OCI-LY7 (cell line): ENCODE data around the gene NOXRED1. TPM values are rescaled to one million over a fixed set of nuclear protein-coding genes. Genes with fewer than 3 reads are reported as not detected.
"Not testable (repeated sequence)": the region's sequence is repeated elsewhere in the genome, so short reads cannot be mapped to it uniquely, and the experiment has no call there.

ENCODE experiments used
- BruUV-seq: library from RNA; stranded (reverse); fragments of 400-500 nt; replicated peaks from 2 replicates; lab custom pipeline; 2021; lab: Mats Ljungman, UMichigan
- CTCF ChIA-PET: fragments of 300-600 bp; sonication (Branson Sonifier 250); formaldehyde crosslinking; loops from one replicate; lab custom pipeline; 2022; ENCODE audit warnings: antibody characterized with exemption; ENCODE audit not compliant: unreplicated experiment; lab: Charles Lee
- POLR2A ChIA-PET: fragments of 300-600 bp; sonication (Branson Sonifier 250); formaldehyde crosslinking; loops from one replicate; lab custom pipeline; 2022; ENCODE audit warnings: antibody characterized with exemption; lab: Charles Lee
- DNase-seq: peaks from one replicate; pipeline ENCODE4 v3.0.0-alpha.2; 2015; ENCODE audit warnings: low spot score
- H2AFZ ChIP-seq: fragments of 200-600 bp; sonication (generic), shearing (Covaris generic); 2 replicates; pipeline ENCODE4 v1.6.1; 2014; ENCODE audit warnings: mild to moderate bottlenecking, antibody characterized with exemption, low read length, moderate library complexity
- H3K27ac ChIP-seq: fragments of 200-600 bp; sonication (generic); 2 replicates; pipeline ENCODE4 v1.5.1; 2014; ENCODE audit warnings: mixed run types, low read depth, mild to moderate bottlenecking, moderate library complexity, low read length, inconsistent platforms; ENCODE audit not compliant: poor library complexity, severe bottlenecking
- H3K36me3 ChIP-seq: fragments of 200-600 bp; sonication (generic); 2 replicates; pipeline ENCODE4 v1.6.1; 2014; ENCODE audit warnings: mild to moderate bottlenecking, antibody characterized with exemption, low read length, moderate library complexity, mixed read lengths; ENCODE audit not compliant: insufficient read depth
- H3K4me1 ChIP-seq: fragments of 200-600 bp; sonication (generic); 2 replicates; pipeline ENCODE4 v1.5.1; 2014; ENCODE audit warnings: mild to moderate bottlenecking, low read length; ENCODE audit not compliant: insufficient read depth, poor library complexity, severe bottlenecking
- H3K4me2 ChIP-seq: fragments of 200-600 bp; sonication (generic); 2 replicates; pipeline ENCODE4 v1.6.1; 2014; ENCODE audit warnings: mild to moderate bottlenecking, low read length
- H3K4me3 ChIP-seq: fragments of 200-600 bp; sonication (generic); 2 replicates; pipeline ENCODE4 v1.5.1; 2014; ENCODE audit warnings: mild to moderate bottlenecking, low read depth, low read length; ENCODE audit not compliant: poor library complexity, severe bottlenecking
- H3K79me2 ChIP-seq: fragments of 200-600 bp; sonication (generic); 2 replicates; pipeline ENCODE4 v1.6.1; 2016; ENCODE audit warnings: low read depth, mild to moderate bottlenecking, low read length, moderate library complexity, mixed read lengths; ENCODE audit not compliant: insufficient read depth
- H3K9me2 ChIP-seq: fragments of 200-600 bp; sonication (generic); 2 replicates; pipeline ENCODE4 v1.6.1; 2016; ENCODE audit warnings: mild to moderate bottlenecking, low read length, mixed read lengths; ENCODE audit not compliant: insufficient read depth
- H3K9me3 ChIP-seq: fragments of 200-600 bp; sonication (generic); 2 replicates; pipeline ENCODE4 v1.6.1; 2014; ENCODE audit warnings: mild to moderate bottlenecking, mixed run types, low read length, mixed read lengths
- H4K20me1 ChIP-seq: fragments of 200-600 bp; sonication (generic); 2 replicates; pipeline ENCODE4 v1.6.1; 2014; ENCODE audit warnings: mild to moderate bottlenecking, antibody characterized with exemption, low read length, moderate library complexity, mixed read lengths; ENCODE audit not compliant: insufficient read depth
- CTCF ChIP-seq: fragments of 200-600 bp; sonication (generic); conservative IDR thresholded peaks from 2 replicates; pipeline ENCODE4 v1.5.1; 2014; ENCODE audit warnings: mild to moderate bottlenecking, antibody characterized with exemption, low read length, moderate library complexity, mixed read lengths
- EZH2phosphoT487 ChIP-seq: fragments of 200-600 bp; sonication (generic); IDR thresholded peaks from 2 replicates; pipeline ENCODE4 v1.6.1; 2018; ENCODE audit warnings: low read depth, borderline replicate concordance, mild to moderate bottlenecking, mixed run types, antibody characterized with exemption, low read length, moderate library complexity, mixed read lengths
- intact Hi-C: fragments of 100-400 bp; cut with micrococcal nuclease; formaldehyde crosslinking; loops from one replicate; pipeline ENCODE4 v1.10.0; 2022; ENCODE audit not compliant: unreplicated experiment
- total RNA-seq, 2 experiments: library from RNA; depleted of rRNA in 1 of 2; stranded (reverse); fragments of >200 nt in 1 of 2; shearing (Covaris generic) in 1 of 2; gene quantifications; 2 replicates each; pipeline ENCODE4 v1.2.3, GENCODE V29; 2014 to 2022

The NOXRED1 gene
- total RNA-seq, 2 experiments from 2014 or later = 0.38 to 0.74 TPM

- H2AFZ ChIP-seq = no peak overlapping the region
- TF ChIP-seq CTCF (no peak), EZH2phosphoT487 (no peak)
- H3K27ac ChIP-seq = no peak overlapping the region
- BruUV-seq = no TSS peak
- ChIA-PET CTCF (no interaction called here), POLR2A (no interaction called here)
- H3K9me2 ChIP-seq = no peaks in the 10 kb centered on the region
- no peaks in the 10 kb centered on the region for H3K79me2 ChIP-seq
- H3K4me3 ChIP-seq = no peak overlapping the region
- DNase-seq = no peak
- no peaks in the 10 kb centered on the region for H3K4me1 ChIP-seq
- H4K20me1 ChIP-seq = no peaks in the 10 kb centered on the region
- H3K9me3 ChIP-seq = peaks cover 13% of the 10 kb centered on the region; the same call in 1 of the 2 replicates
- peaks cover 17% of the 10 kb centered on the region for H3K36me3 ChIP-seq
- no peak overlapping the region for H3K4me2 ChIP-seq
- intact Hi-C loops = no loop called here
Observed at GRCh38 chr14:77416836-77417235, 6.5 kb downstream of the NOXRED1 start.

GRCh38 chr14:77416098-77416497, 7.2 kb downstream of the NOXRED1 start:
- H3K9me2 ChIP-seq, H3K79me2 ChIP-seq, H3K4me1 ChIP-seq, H4K20me1 ChIP-seq, H3K4me3 ChIP-seq, CTCF ChIA-PET, POLR2A ChIA-PET, H3K27ac ChIP-seq, H3K4me2 ChIP-seq, DNase-seq, BruUV-seq, intact Hi-C loops, H2AFZ ChIP-seq: not testable (repeated sequence)
- Histone ChIP-seq H3K36me3 (peaks cover 12% of the 10 kb centered on the region; the same call in 1 of the 2 replicates), H3K9me3 (peaks cover 13% of the 10 kb centered on the region; the same call in 1 of the 2 replicates)

- H3K36me3 ChIP-seq, DNase-seq, H2AFZ ChIP-seq, H4K20me1 ChIP-seq, H3K79me2 ChIP-seq, H3K4me2 ChIP-seq, BruUV-seq, H3K9me3 ChIP-seq, H3K4me3 ChIP-seq, intact Hi-C loops, H3K27ac ChIP-seq, CTCF ChIA-PET, H3K4me1 ChIP-seq, H3K9me2 ChIP-seq: not testable (repeated sequence)
- POLR2A ChIA-PET = interaction anchor here (0.7 to 1.5 kb wide), 2 partner anchors 12 to 74 kb away, joined by 3 to 4 read pairs; no protein-coding TSS in a partner anchor
Observed at GRCh38 chr14:77415403-77416030, 7.8 kb downstream of the NOXRED1 start.
